GM21381 (cell line): ENCODE measurements around the gene SRM.
A peak's percentile ranks its signal among the peaks of the same experiment; 100 is the strongest.
"Not testable (repeated sequence)": the region's sequence is repeated elsewhere in the genome, so short reads cannot be mapped to it uniquely, and the experiment has no call there.

Experiments
- ATAC-seq: cut with Tn5 transposase; IDR thresholded peaks from one replicate; pipeline ENCODE4 v1.9.1; 2021; ENCODE audit warnings: mild to moderate bottlenecking, moderate library complexity; ENCODE audit not compliant: unreplicated experiment

Gene SRM

DNA sequence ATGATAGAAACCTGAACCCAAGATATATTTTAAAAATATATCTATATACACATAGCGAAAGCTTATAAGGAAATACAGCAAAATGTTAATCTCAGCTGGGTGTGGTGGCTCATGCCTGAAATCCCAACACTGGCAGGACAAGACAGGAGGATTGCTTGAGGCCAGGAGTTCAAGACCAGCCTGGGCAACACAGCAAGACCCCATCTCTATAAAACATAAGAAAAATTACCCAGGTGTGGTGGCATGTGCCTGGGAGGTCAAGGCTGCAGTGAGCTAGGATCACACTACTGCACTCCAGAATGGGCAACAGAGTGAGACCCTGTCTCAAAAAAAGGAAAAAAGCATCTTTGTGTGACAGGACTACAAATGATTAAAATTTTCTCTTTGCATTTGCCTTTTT lies 6.0 kb upstream of the SRM start:
- ATAC-seq = no peak

DNA sequence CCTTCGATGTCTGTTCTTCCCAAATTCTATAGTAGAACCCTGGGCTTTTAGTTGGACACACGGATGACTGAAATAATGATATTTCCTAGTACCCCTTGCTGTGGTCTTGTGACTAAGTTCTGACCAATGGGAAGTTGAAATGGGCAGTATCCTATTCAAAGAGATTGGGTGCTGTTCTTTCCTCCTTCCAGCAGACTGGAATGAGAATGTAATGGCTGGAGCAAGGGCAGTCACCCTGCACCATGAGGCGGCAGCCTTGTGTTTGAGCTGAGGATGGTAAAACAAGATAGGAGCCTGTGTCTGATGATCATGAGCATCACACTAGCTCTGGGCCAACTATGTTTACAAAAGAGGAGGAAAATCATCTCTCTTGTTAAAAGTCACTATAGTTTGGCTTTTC lies 5.1 kb upstream of the SRM start:
- no peak for ATAC-seq

DNA sequence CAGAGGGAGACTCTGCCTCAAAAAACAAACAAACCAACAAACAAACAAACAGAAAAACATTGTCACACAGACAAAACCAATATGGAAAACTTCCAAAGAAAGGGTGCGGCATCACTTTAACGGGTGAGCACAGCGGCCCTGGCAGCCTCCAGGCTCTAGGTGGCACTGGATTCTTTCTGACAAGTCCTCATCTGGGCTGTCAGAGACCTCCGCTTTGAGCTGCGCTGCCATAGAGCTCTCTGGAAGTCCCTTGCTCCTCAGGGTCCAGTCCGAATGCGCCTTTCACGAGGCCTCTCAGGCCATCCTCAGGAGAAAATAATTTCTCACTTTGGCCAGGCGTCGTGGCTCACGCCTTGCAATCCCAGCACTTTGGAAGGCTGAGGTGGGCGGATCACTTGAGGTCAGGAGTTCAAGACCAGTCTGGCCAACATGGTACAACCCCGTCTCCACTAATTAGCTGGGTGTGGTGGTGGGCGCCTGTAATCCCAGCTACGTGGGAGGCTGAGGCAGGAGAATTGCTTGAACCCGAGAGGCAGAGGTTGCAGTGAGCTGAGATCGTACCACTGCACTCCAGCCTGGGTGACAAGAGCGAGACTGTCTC lies 4.2 kb upstream of the SRM start:
- ATAC-seq = not testable (repeated sequence)

DNA sequence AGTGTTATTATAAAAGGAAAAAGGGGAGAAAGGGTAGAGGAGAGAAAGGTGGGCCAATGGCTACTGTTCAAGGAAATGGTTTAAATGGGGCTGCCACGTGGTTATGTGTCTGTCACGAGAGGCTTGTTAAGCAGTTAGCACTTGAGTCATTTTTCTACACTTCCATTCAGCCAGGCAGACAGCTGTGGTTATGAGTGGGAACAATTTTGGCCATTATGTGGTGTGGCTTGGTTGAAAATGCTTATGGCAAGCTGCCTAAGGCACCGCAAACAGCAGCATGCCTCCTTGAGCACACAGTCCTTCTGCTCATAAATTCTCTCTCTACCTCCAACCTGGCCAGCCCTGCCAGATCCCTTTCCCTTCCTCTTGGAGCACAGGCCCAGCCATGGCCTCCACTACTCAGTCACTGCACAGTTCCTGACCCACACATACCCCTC lies 3.2 kb upstream of the SRM start:
- peak; percentile 30 for ATAC-seq

DNA sequence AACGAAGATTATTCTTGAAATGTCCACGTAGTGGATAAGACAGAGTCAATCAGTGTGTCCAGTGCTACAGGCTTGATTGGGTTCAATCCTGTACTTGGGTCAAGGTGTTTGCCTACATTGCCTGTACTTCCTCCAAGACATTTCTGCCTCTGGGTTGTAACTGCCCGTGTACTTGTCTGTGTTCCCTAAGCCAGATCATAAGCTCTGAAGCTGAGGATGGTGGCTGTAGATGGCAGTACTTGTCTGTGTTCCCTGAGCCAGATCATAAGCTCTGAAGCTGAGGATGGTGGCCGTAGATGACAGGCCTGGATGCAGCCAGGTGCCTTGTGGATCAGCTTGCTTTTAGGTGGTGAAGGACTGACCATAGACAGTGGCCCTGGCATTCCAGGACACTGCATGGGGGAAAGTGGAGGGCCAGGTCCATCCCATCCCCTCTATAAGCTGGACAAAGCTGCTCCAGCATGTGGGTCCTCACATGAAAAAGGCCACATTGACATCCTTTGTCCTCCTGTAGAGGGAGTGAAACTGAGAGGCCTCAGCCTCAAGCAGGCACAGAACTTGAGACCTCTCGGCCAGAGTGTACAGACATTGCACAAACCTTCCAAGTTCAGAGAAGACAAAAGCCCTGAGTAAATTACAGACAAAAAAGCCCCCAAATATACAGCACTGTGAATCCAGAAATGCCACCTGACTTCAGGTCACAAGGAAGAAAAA lies 2.0 kb upstream of the SRM start:
- no peak for ATAC-seq

DNA sequence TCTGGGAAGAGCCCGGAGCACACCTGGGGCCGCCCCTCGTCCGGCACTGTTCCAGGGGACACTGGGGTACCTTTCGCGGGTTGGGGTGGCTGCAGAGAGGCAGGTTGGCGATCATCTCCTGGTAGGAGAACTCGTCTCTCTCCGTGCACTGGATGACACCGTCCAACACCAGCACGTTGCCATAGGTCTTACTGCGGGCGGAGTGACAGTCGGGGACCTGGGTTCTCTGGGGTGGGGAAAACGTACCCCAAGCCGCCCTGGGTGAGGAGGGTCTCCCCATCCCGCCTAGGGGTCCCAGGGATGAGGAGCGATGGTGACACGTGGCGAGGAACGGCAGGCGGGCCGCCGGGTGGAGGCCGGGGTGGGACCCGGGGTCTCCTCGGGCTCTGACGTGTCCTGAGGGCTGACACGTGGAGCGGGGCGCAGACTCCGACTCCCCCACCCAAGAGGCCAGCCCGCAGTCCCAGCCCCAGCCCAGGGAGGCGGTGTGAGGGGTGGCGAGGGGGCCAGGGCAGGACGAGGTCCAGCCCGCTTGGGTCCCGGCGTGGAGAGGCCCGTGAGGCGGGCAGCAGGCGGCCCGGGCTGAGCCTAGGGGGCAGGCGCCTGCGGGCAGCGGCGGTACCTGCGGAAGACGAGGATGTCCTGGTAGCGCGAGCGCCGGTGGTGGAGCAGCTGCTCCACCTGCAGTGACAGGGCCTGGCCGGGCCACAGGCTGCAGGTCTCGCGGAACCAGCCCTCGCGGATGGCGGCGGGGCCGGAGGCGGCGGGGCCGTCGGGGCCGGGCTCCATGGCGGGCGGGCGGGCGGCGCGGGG lies 457 bp downstream of the SRM start:
- ATAC-seq = no peak

DNA sequence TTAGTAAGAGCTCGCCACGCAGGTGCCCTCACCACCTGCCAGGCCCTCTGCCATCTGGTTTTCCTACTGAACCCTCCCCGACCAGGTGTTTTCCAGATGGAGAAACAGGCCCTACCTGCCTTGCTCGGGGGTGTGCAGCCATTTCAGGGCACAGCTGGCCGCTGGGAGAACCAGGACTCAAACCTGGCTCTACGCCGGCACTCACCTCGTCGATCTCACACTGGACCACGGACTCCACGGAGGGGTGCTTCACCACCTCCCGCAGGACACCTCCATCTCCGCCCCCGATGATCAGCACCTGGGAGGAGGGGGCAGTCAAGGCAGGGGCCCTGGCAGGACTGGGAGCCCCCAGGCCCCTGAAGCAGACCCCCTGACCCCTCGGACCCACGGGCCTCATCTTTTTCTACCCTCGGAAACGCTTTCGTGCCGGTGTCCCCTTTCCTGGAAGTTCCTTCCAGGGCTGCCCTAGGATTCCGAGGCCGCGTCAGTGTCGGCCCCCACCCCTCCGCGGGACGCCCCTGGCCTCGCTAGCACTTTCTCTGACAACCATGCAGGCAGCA lies 1.1 kb downstream of the SRM start:
- ATAC-seq = no peak

DNA sequence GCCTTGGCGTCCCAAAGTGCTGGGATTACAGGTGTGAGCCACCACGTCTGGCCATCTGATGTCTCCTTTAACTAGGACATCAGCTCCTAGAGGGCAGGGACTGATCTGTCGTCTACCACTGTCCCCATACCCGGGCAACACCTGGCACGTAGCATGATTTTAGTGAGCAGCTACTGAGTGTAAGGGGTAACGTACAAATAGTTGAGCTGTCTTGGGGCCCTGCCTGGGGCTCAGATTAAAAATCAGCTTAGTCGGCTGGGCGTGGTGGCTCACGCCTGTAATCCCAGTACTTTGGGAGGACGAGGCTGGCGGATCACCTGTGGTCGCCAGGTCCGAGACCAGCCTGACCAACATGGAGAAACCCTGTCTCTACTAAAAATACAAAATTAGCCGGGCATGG lies 1.8 kb downstream of the SRM start:
- no peak for ATAC-seq

DNA sequence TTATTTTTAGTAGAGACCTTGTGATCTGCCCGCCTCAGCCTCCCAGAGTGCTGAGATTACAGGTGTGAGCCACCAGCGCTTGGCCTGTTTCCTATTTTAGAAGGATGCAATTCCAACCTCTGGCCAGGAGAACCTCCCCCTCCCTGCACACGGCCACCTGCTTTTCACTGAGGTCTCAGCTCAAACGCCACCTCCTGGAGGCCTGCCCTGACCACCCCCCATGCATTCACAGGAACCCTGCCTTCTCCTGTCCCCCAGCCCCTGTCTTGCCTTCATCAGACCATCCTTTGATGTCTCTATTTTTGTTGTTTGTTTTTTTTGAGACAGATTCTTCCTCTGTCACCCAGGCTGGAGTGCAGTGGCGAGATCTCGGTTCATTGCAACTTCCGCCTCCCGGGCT lies 2.3 kb downstream of the SRM start:
- no peak for ATAC-seq

DNA sequence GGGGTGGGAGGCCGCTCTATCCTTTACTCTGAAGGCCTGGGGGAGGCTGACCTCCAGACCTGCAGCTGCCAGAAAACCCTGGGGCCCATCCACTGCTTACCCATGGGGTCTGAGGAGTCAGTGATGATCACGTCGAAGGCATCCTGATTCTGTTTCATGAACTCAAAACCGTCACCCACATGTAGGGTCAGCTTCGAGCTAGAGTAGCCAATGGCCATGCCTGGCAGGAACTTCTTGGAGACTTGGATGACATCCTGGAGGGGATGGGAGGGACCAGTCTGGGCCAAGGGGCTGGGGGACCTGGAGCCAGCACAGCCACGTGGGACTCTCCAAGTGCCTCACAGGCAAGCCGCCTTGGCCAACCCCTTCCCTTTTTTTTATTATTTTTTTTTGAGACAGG lies 3.3 kb downstream of the SRM start:
- no peak for ATAC-seq

DNA sequence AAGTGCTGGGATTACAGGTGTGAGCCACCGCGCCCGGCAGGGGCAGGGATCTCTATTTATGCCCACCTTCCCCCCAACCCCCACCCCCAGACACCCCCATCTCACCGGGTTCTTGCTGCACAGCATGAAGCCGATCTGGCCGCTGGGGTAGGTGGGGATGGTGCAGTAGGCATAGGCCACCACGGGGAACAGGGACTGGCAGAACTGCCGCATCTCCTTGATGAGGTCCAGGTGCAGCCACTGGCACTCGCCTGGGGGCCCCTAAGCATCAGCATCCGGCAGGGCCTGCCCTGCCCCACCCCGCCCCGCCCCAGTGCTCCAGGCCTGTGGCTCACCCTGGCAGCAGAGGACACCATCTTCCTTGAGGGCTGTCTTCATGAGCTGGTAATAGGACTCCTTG lies 4.1 kb downstream of the SRM start:
- ATAC-seq = no peak

DNA sequence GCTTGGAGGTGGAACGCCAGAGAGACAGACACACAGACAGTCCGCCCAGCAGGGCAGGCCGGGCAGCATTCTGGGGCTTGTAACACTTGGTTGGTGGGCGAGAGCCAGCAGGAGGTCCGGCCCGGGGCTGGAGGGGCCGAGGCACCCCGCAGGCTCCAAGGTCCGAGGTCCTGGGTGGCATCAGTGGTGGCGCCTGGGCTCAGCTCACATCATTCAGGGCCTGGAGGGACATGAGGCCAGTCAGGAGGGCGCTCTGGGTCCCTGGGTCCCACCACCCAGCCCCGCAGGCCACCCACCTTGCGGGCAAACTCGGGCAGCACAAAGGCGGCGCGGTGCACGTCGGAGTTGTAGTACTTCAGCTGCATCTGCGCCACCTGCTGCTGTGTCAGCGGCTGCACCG lies 5.2 kb downstream of the SRM start:
- ATAC-seq = no peak

DNA sequence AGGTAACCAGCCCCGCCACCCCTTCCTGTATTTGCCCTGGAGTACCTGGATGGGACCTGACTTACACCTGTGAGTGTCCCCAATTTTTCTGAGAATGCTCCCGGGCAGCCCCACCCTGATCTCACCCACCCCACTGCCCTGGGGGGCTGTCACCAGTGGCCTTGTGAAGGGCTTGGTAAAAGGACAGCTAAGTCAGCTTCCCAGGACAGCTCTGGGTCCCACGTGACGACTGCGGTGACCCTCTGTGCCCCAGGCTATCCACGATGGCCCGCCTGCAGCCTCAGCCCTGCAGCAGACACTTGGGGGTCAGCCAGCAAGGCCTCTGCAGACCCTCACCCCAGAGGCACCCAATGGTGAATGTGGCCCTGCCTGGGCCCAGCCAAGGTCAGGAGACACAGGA lies 5.6 kb downstream of the SRM start:
- no peak for ATAC-seq

DNA sequence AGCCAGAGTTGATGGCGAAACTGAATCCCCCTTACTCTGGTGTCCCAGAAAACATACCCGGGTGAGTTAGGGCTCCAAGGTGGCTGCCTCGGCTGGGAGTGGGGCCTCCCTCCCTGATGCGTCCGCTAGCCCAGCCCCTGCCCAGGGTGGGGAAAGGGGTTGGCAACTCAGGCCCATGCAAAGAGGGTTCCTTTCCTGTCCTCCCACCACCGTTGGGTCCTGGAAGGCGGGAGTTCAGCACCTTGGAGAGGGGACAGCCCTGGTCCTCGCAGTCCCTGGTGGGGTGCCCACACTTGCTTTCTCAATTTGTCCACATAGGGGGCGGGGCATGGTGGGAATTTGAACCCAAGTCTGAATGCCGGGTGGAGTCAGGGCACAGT lies 6.1 kb downstream of the SRM start:
- ATAC-seq = no peak

DNA sequence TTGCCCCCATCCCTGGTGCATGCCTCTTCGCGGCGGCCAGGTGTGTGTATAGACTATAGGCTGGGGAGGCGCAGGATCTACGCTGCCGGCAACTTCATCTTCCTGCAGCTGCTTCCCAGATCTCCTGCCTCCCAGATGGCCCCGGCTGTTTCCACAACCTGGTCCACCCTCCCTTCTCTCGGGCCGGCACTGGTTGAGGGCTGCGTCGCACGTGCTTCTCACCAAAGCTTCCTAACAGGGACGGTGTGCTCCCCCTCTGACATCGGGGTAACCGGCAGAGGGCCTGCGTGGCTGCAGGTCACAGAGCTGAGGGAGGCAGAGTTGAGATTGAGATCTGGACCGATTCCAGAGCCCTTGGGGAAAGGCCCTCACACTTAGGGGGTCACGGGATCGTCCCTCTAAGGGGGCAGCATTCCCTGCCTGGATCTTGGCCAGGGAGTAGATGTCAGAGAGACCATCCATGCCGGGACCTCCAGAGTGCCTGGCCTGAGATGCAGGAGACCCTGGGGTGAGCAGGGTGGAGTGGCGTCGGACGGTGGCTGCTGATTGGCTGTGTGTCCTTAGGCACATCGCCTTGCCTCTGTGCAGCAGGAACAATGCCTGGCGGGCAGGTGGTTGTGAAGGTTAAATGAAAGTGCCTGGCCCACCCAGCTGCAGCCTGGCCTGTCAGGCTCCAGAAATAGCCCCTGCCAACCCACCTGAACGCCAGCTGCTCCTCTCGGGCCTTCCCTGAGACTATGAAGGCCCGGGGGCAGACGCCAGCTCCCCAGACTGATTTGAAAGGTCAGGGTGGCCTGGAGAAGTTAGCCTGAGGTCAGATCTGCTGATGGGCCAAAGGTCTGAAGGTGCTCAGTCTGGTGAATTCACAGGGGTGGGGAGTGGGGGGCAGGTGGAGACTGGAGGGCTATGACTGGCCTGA lies 6.7 kb downstream of the SRM start:
- no peak for ATAC-seq

DNA sequence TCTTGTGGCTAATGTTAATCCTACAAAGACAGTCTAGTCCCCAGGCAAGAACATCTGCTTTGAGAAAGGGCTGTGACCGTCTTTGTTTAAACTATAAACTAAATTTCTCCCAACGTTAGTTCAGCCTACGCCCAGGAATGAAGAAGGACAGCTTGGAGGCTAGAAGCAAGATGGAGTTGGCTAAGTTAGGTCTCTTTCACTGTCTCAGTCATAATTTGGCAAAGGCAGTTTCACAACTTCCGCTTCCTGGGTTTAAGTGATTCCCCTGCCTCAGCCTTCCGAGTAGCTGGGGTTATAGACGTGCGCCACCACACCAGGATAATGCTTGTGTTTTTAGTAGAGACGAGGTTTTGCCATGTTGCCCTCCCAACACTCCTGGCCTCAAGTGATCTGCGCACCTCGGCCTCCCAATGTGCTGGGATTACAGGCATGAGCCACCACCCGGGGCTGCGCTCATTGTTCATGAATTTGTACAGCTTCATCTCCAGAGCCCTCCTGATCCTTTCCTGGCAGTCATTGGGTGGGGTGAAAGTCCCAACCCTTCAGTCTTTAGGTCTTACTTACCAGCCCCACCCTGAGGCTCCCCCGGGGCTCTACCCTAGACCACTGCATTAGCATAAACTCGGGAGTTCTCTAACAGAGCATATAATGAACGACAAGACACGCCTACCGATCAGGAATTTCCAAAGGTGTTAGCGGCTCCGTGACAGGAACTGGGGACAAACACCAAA lies 7.9 kb downstream of the SRM start:
- ATAC-seq = no peak

DNA sequence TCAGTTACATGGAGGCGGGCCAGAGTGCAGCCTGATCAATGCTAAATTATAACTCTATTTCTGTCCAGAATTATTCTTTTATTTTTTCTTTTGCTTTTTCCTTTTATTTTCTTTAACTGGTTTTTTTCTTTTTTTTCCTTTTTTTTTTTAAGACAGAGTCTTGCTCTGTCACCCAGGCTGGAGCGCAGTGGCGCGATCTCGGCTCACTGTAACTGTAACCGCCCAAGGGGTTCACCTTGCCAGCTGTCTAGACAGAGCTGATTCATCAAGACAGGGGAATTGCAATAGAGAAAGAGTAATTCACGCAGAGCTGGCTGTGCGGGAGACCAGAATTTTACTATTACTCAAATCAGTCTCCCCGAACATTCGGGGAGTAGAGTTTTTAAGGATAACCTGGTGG lies 8.7 kb downstream of the SRM start:
- ATAC-seq = not testable (repeated sequence)

DNA sequence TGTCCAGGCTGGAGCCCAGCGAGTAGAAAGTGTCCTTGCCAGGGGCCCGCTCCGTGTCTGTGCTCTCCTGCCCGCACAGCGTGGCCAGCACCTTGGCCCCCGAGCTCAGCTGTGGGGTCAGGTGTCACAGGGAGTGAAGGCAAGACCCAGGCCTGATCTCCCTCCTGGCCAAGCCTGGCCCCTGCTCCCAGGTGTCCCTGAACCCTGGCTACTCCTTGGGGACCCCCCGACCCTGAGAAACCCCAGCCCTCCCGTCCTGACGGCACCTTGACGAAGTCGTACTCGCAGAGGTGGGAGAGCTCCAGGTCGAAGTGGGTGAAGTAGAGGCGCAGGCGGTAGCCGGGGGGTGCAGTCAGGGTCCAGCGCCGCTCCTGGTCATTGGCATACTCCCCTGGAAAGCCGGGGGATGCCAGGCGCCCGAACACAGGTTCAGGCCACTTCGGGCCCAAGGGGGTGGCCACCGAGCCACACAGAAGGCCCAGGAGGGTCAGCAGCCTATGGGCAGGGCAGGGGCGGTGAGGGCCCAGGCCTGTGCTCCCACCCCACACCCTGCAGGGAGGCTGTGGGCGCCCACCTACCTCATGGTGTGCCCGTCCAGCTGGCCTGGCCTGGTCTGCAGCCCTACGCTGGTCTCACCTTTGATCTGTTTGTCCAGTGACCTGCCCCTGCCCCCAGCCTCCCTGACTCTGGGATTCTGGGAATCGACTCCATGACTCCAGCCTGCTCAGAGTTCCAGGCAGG lies 13.0 kb downstream of the SRM start, which contains the start of gene MASP2:
Gene MASP2 (minus strand): TSS at position 615 of the 741 bp plus-strand sequence. CDS start 32 bp downstream, at position 583.
- ATAC-seq = no peak

DNA sequence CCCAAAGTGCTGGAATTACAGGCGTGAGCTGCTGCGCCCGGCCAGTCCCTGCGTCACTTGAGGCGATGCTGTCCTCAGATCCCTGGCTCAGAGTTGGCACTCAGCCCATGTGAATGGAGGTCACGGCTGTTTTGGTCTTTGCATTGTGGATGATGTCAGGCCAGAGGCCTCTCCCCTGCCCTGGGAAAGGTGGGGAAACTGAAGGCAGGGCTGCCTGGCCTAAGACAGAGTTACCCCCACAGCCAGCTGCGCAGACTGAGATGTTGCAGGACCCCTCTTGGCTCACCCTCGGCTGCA lies 13.6 kb downstream of the SRM start:
- ATAC-seq = no peak
